SK-N-SH (cell line): Measurements from ENCODE around the gene CYP27A1. TPM values are rescaled to one million over a fixed set of nuclear protein-coding genes. Genes with fewer than 3 reads are reported as not detected.

ENCODE experiments used
- CTCF ChIA-PET: fragments of 300-600, 350-600 bp; formaldehyde crosslinking; extraction: SDS; loops from one replicate; lab custom pipeline; 2021; lab: Yijun Ruan, JAX
- POLR2A ChIA-PET: fragments of 350-600 bp; sonication (Branson Sonifier 250); formaldehyde crosslinking; extraction: SDS; loops from one replicate; lab custom pipeline; 2020; ENCODE audit warnings: antibody characterized with exemption, inconsistent platforms; lab: Yijun Ruan, JAX
- DNase-seq: peaks from one replicate; pipeline ENCODE4 v3.0.0; 2012
- H2AFZ ChIP-seq: fragments of 200-600 bp; sonication (generic); 2 replicates; pipeline ENCODE4 v1.8.1; 2016; ENCODE audit warnings: antibody characterized with exemption, mild to moderate bottlenecking, low read depth
- H3F3A ChIP-seq: fragments of 200-600 bp; sonication (generic); replicated peaks from 2 replicates; pipeline ENCODE3; 2016; ENCODE audit warnings: antibody characterized with exemption, mild to moderate bottlenecking; ENCODE audit not compliant: insufficient read depth
- H3K27ac ChIP-seq, 2 experiments: fragments of 200-500 bp in 1 of 2; fragments of 200-600 bp in 1 of 2; sonication (Bioruptor generic) in 1 of 2; sonication (generic), shearing (Covaris generic) in 1 of 2; 2 replicates each; pipeline versions ENCODE4 v1.5.1 to v1.6.1; 2014 to 2016; ENCODE audit warnings: low read depth in 2 of 2, inconsistent platforms in 1 of 2, low read length in 1 of 2, mild to moderate bottlenecking in 1 of 2, mixed read lengths in 1 of 2
- H3K27me3 ChIP-seq: fragments of 200-600 bp; sonication (generic), shearing (Covaris generic); 2 replicates; pipeline ENCODE4 v1.6.1; 2016; ENCODE audit warnings: mixed run types; ENCODE audit not compliant: insufficient read depth
- H3K36me3 ChIP-seq, 2 experiments: fragments of 200-500 bp in 1 of 2; fragments of 200-600 bp in 1 of 2; sonication (Bioruptor generic) in 1 of 2; sonication (generic) in 1 of 2; replicated peaks in 1 of 2; 2 replicates each; pipeline versions ENCODE3 to v1.5.1; 2014 to 2016; ENCODE audit warnings: low read length in 1 of 2, mild to moderate bottlenecking in 1 of 2; ENCODE audit not compliant: insufficient read depth in 2 of 2, control insufficient read depth in 1 of 2
- H3K4me1 ChIP-seq, 2 experiments: fragments of 200-500 bp in 1 of 2; fragments of 200-600 bp in 1 of 2; sonication (Bioruptor generic) in 1 of 2; sonication (generic), shearing (Covaris generic) in 1 of 2; 2 replicates each; pipeline versions ENCODE4 v1.5.1 to v1.6.1; 2014 to 2016; ENCODE audit warnings: low read depth in 1 of 2, low read length in 1 of 2, mixed run types in 1 of 2; ENCODE audit not compliant: insufficient read depth in 2 of 2, control insufficient read depth in 1 of 2
- H3K4me2 ChIP-seq: fragments of 200-600 bp; sonication (generic), shearing (Covaris generic); 2 replicates; pipeline ENCODE4 v1.6.1; 2017; ENCODE audit warnings: mixed run types
- H3K4me3 ChIP-seq, 2 experiments: fragments of 200-500 bp in 1 of 2; fragments of 200-600 bp in 1 of 2; sonication (Bioruptor generic) in 1 of 2; sonication (generic), shearing (Covaris generic) in 1 of 2; 2 replicates each; pipeline versions ENCODE4 v1.5.1 to v1.8.1; 2014 to 2016; ENCODE audit warnings: low read depth in 2 of 2, inconsistent platforms in 1 of 2, low read length in 1 of 2, mild to moderate bottlenecking in 1 of 2, mixed read lengths in 1 of 2, moderate library complexity in 1 of 2
- H3K79me2 ChIP-seq: fragments of 200-600 bp; sonication (generic); 2 replicates; pipeline ENCODE4 v1.8.1; 2017; ENCODE audit warnings: mild to moderate bottlenecking; ENCODE audit not compliant: insufficient read depth
- H3K9ac ChIP-seq: fragments of 200-600 bp; sonication (generic); 2 replicates; pipeline ENCODE4 v1.6.1; 2017; ENCODE audit warnings: mixed run types
- H3K9me2 ChIP-seq: fragments of 200-600 bp; sonication (generic); 2 replicates; pipeline ENCODE4 v1.6.1; 2017; ENCODE audit warnings: mixed run types
- H3K9me3 ChIP-seq: fragments of 200-600 bp; sonication (generic); 2 replicates; pipeline ENCODE4 v1.6.1; 2017; ENCODE audit warnings: mixed run types, mild to moderate bottlenecking, moderate library complexity
- H4K20me1 ChIP-seq: fragments of 200-600 bp; sonication (generic); 2 replicates; pipeline ENCODE4 v1.6.1; 2017; ENCODE audit warnings: mild to moderate bottlenecking, mixed run types; ENCODE audit not compliant: insufficient read depth
- EP300 ChIP-seq, 2 experiments: IDR thresholded peaks; 2 replicates each; pipeline versions ENCODE4 v1.4.0 to v1.6.1; 2012; ENCODE audit warnings: borderline replicate concordance in 1 of 2, low read depth in 1 of 2, low read length in 1 of 2
- MEF2A ChIP-seq: IDR thresholded peaks from 2 replicates; pipeline ENCODE4 v1.4.0; 2012; ENCODE audit warnings: low read depth, borderline replicate concordance
- POLR2AphosphoS5 ChIP-seq: IDR thresholded peaks from 2 replicates; pipeline ENCODE4 v1.6.1; 2012; ENCODE audit warnings: low read depth, low read length
- RCOR1 ChIP-seq: fragments of 150-350 bp; IDR thresholded peaks from 2 replicates; pipeline ENCODE4 v1.6.1; 2017; ENCODE audit warnings: antibody characterized with exemption, low read length
- SIN3A ChIP-seq: IDR thresholded peaks from 2 replicates; pipeline ENCODE4 v1.6.1; 2012; ENCODE audit warnings: low read depth, mild to moderate bottlenecking, low read length, moderate library complexity, borderline replicate concordance
- TAF1 ChIP-seq: IDR thresholded peaks from 2 replicates; pipeline ENCODE4 v1.6.1; 2012; ENCODE audit warnings: low read depth, mild to moderate bottlenecking, low read length, moderate library complexity, borderline replicate concordance
- TEAD4 ChIP-seq: IDR thresholded peaks from 2 replicates; pipeline ENCODE4 v1.4.0; 2012; ENCODE audit warnings: mild to moderate bottlenecking, borderline replicate concordance; ENCODE audit not compliant: insufficient read depth
- YY1 ChIP-seq: IDR thresholded peaks from 2 replicates; pipeline ENCODE4 v1.4.0; 2012; ENCODE audit warnings: low read depth, mild to moderate bottlenecking
- WGBS: methylation state at CpG from one replicate; pipeline ENCODE4 v1.1.6; 2017; ENCODE audit warnings: low lambda C conversion rate; 5-methylcytosine and 5-hydroxymethylcytosine counted together
- polyA plus RNA-seq, 3 experiments: library from polyadenylated mRNA; depleted of rRNA; stranded (reverse); fragments of >200 nt; gene quantifications; 2 replicates each; pipeline ENCODE4 v1.2.3, GENCODE V29; 2012
- TF ChIP-seq, protein P1 (sequence below): fragments of 200-600 bp; sonication (generic); IDR thresholded peaks from 2 replicates; pipeline ENCODE4 v1.6.1; 2017; ENCODE audit warnings: antibody characterized with exemption, mild to moderate bottlenecking, moderate library complexity
- TF ChIP-seq, protein P2 (sequence below): IDR thresholded peaks from 2 replicates; pipeline ENCODE4; 2012
- TF ChIP-seq, protein P3 (sequence below): fragments of 150-350 bp; IDR thresholded peaks from 2 replicates; pipeline ENCODE4 v1.6.1; 2017; ENCODE audit warnings: antibody characterized with exemption, low read length, low read depth, borderline replicate concordance
- TF ChIP-seq, protein P4 (sequence below): fragments of 150-350 bp; IDR thresholded peaks from 2 replicates; pipeline ENCODE4 v1.6.1; 2016; ENCODE audit warnings: mild to moderate bottlenecking, low read depth, low read length

Gene CYP27A1
- polyA plus RNA-seq, 1 of the 3 experiments (the other 2 are of a cell fraction): 0.54 TPM

DNA sequence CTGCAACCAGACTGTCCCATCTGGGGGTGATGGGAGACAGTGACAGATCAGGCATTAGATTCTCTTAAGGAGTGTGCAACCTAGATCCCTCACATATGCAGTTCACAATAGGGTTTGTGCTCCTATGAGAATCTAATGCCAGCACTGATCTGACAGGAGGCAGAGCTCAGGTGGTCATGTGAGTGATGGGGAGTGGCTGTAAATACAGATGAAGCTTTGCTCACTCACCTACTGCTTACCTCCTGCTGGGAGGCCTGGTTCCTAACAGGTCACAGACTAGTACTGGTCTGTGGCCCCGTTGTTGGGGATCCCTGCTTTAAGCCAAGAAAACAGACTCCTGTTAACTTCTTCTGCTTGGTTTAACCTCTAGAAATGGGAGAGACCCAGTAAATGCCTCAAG lies 3.2 kb downstream of the CYP27A1 start (continued):
- TF ChIP-seq POLR2AphosphoS5: no peak
- TF ChIP-seq EP300 (IDR thresholded peaks at IDR 0.05; ENCODE audit: borderline replicate concordance in 1 of 2, low read depth in 1 of 2, low read length in 1 of 2): no peak
- no peak for TF ChIP-seq MEF2A
- TF ChIP-seq, protein P1, sequence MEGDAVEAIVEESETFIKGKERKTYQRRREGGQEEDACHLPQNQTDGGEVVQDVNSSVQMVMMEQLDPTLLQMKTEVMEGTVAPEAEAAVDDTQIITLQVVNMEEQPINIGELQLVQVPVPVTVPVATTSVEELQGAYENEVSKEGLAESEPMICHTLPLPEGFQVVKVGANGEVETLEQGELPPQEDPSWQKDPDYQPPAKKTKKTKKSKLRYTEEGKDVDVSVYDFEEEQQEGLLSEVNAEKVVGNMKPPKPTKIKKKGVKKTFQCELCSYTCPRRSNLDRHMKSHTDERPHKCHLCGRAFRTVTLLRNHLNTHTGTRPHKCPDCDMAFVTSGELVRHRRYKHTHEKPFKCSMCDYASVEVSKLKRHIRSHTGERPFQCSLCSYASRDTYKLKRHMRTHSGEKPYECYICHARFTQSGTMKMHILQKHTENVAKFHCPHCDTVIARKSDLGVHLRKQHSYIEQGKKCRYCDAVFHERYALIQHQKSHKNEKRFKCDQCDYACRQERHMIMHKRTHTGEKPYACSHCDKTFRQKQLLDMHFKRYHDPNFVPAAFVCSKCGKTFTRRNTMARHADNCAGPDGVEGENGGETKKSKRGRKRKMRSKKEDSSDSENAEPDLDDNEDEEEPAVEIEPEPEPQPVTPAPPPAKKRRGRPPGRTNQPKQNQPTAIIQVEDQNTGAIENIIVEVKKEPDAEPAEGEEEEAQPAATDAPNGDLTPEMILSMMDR: no peak
- TF ChIP-seq, all 33 proteins: peak for 0

DNA sequence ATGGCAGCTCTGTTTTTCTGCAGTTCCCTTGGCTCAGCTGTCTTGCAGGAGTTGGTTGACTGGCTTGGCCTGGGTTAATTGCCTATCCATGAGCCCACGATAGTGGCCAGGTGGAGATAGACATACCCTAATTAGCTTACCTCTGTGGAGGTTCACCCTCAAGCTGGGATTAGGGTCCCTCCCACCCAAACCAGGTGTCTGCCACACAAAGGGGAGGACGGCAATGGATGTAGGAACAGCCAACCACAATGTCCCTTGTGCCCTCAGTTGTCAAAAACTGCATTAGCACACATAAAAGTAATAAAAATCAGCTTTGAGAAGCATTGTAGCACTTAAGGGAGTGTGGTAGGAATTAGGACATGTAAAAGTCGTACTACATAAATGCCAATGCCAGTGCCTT lies 4.2 kb downstream of the CYP27A1 start:
- TF ChIP-seq, protein P2, sequence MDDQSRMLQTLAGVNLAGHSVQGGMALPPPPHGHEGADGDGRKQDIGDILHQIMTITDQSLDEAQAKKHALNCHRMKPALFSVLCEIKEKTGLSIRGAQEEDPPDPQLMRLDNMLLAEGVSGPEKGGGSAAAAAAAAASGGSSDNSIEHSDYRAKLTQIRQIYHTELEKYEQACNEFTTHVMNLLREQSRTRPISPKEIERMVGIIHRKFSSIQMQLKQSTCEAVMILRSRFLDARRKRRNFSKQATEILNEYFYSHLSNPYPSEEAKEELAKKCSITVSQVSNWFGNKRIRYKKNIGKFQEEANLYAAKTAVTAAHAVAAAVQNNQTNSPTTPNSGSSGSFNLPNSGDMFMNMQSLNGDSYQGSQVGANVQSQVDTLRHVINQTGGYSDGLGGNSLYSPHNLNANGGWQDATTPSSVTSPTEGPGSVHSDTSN: no peak
- TF ChIP-seq TEAD4: no peak
- no peak for TF ChIP-seq YY1
- no peak for TF ChIP-seq TAF1
- no peak for TF ChIP-seq SIN3A
- TF ChIP-seq, protein P3, sequence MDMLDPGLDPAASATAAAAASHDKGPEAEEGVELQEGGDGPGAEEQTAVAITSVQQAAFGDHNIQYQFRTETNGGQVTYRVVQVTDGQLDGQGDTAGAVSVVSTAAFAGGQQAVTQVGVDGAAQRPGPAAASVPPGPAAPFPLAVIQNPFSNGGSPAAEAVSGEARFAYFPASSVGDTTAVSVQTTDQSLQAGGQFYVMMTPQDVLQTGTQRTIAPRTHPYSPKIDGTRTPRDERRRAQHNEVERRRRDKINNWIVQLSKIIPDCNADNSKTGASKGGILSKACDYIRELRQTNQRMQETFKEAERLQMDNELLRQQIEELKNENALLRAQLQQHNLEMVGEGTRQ: no peak
- TF ChIP-seq RCOR1: no peak
- TF ChIP-seq, protein P4, sequence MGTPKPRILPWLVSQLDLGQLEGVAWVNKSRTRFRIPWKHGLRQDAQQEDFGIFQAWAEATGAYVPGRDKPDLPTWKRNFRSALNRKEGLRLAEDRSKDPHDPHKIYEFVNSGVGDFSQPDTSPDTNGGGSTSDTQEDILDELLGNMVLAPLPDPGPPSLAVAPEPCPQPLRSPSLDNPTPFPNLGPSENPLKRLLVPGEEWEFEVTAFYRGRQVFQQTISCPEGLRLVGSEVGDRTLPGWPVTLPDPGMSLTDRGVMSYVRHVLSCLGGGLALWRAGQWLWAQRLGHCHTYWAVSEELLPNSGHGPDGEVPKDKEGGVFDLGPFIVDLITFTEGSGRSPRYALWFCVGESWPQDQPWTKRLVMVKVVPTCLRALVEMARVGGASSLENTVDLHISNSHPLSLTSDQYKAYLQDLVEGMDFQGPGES: no peak
- TF ChIP-seq, all 33 proteins: peak for 0
- ChIA-PET CTCF (interaction anchor here (1.0 to 1.4 kb wide), 2 partner anchors 62 to 192 kb away, joined by 3 to 4 read pairs; no protein-coding TSS in a partner anchor), POLR2A (no interaction called here)
- no peak overlapping the region for H3K4me3 ChIP-seq
- no peaks in the 10 kb centered on the region for H3K79me2 ChIP-seq
- no peaks in the 10 kb centered on the region for H3K9me2 ChIP-seq
- no peak for DNase-seq
- H3K9ac ChIP-seq: no peak overlapping the region
- H2AFZ ChIP-seq: no peak overlapping the region
- H3K9me3 ChIP-seq: no peaks in the 10 kb centered on the region
- no peaks in the 10 kb centered on the region for H4K20me1 ChIP-seq
- H3K27me3 ChIP-seq: no peaks in the 10 kb centered on the region
- no peaks in the 10 kb centered on the region for H3F3A ChIP-seq
- H3K36me3 ChIP-seq: no peaks in the 10 kb centered on the region
- no peak overlapping the region for H3K27ac ChIP-seq
- no peaks in the 10 kb centered on the region; a peak in 1 of 4 replicates for H3K4me1 ChIP-seq
- 35% methylated on average over 3 of the region's 3 CpGs for WGBS
- no peak overlapping the region for H3K4me2 ChIP-seq
